Measurements from ENCODE around the gene GFOD1.

- TF ChIP-seq POLR2A (IDR thresholded peaks at IDR 0.05) (no peak), CTCF (IDR thresholded peaks at IDR 0.05) (no peak)
Observed at GRCh38 chr6:13527671-13528056, 40.3 kb upstream of the GFOD1 start.
